Gastroesophageal sphincter (tissue), 4 donors: ENCODE measurements around the gene BEGAIN. TPM values are rescaled to one million over a fixed set of nuclear protein-coding genes. Genes with fewer than 3 reads are reported as not detected.
"Not testable (repeated sequence)": the region's sequence is repeated elsewhere in the genome, so short reads cannot be mapped to it uniquely, and the experiment has no call there.

Source experiments
- ATAC-seq: fragments of 150-250 bp; one replicate; pipeline ENCODE4 v1.9.1; 2016; ENCODE audit warnings: mild to moderate bottlenecking, moderate library complexity
- H3K27ac ChIP-seq, 4 donors: fragments of 200-600 bp; sonication (generic) in 3 of 4; 1 replicate in 3 of 4; 2 replicates in 1 of 4; pipeline ENCODE4 v1.5.1; 2016 to 2019
- H3K27me3 ChIP-seq: fragments of 200-600 bp; sonication (generic); one replicate; pipeline ENCODE4 v1.5.1; 2019
- H3K36me3 ChIP-seq, 2 donors: fragments of 200-600 bp; sonication (generic); one replicate each; pipeline ENCODE4 v1.5.1; 2019; ENCODE audit warnings: control low read depth in 1 of 2
- H3K4me1 ChIP-seq, 3 donors: fragments of 200-600 bp; sonication (generic); 1 replicate in 2 of 3; 2 replicates in 1 of 3; pipeline ENCODE4 v1.5.1; 2016 to 2019; ENCODE audit warnings: control low read depth in 2 of 3
- H3K4me3 ChIP-seq, 2 donors: fragments of 200-600 bp; sonication (generic); one replicate each; pipeline ENCODE4 v1.5.1; 2019; ENCODE audit warnings: mild to moderate bottlenecking in 1 of 2, moderate library complexity in 1 of 2
- H3K9me3 ChIP-seq, 3 donors: fragments of 200-600 bp; sonication (generic); one replicate each; pipeline ENCODE4 v1.5.1; 2017 to 2019; ENCODE audit warnings: control low read depth in 2 of 3
- CTCF ChIP-seq, 4 experiments: fragments of 200-600 bp in 2 of 4; fragments of 450-650 bp in 2 of 4; sonication (generic) in 1 of 4; IDR thresholded peaks; one replicate each; pipeline ENCODE4 v1.5.1; 2017 to 2019; ENCODE audit warnings: antibody characterized with exemption in 4 of 4, mild to moderate bottlenecking in 2 of 4, moderate library complexity in 2 of 4
- EP300 ChIP-seq: sonication (generic); formaldehyde crosslinking; IDR thresholded peaks from one replicate; pipeline ENCODE4 v1.6.1; 2017; ENCODE audit warnings: antibody characterized with exemption, mild to moderate bottlenecking
- POLR2A ChIP-seq, 2 donors: fragments of 450-650 bp; IDR thresholded peaks; one replicate each; pipeline ENCODE4 v1.6.1; 2017; ENCODE audit warnings: antibody characterized with exemption in 2 of 2, mild to moderate bottlenecking in 2 of 2, moderate library complexity in 1 of 2
- POLR2AphosphoS5 ChIP-seq: sonication (generic); formaldehyde crosslinking; IDR thresholded peaks from one replicate; pipeline ENCODE4 v1.6.1; 2017; ENCODE audit warnings: antibody characterized with exemption
- WGBS, 2 donors: methylation state at CpG; one replicate each; pipeline ENCODE4 v1.1.5; 2018; ENCODE audit warnings: low coverage in 1 of 2; 5-methylcytosine and 5-hydroxymethylcytosine counted together
- total RNA-seq, 4 donors: library from RNA; depleted of rRNA; stranded (reverse); fragments of >200 nt; gene quantifications; one replicate each; pipeline ENCODE4 v1.1.0, GENCODE V29; 2016

Gene BEGAIN
- total RNA-seq, 4 donors from 2014 or later, result 3.9 to 5.6 (median 4.2) TPM

- TF ChIP-seq CTCF (IDR thresholded peaks at IDR 0.05) (no peak), EP300 (no peak), POLR2AphosphoS5 (no peak), POLR2A (IDR thresholded peaks at IDR 0.05) (no peak)
- Histone ChIP-seq H3K9me3 (no peaks in the 10 kb centered on the region), H3K27me3 (no peaks in the 10 kb centered on the region), H3K4me3 (no peak overlapping the region), H3K27ac (no peak overlapping the region), H3K4me1 (peaks cover 0 to 5% (median 0%) of the 10 kb centered on the region in 3 donors), H3K36me3 (peaks cover 0 to 42% of the 10 kb centered on the region in 2 donors)
- WGBS, 2 donors, result no CpG with 5 or more reads among the region's 12 CpGs
- ATAC-seq, result no peak
Observed at GRCh38 chr14:100524233-100524932, 62.8 kb downstream of the BEGAIN start.

GRCh38 chr14:100523843-100524169 lies 63.4 kb downstream of the BEGAIN start:
- no peaks in the 10 kb centered on the region for H3K27me3 ChIP-seq
- no peak for ATAC-seq
- peaks cover 0 to 5% (median 0%) of the 10 kb centered on the region in 3 donors for H3K4me1 ChIP-seq
- TF ChIP-seq EP300 (no peak), POLR2A (IDR thresholded peaks at IDR 0.05) (no peak), POLR2AphosphoS5 (no peak), CTCF (IDR thresholded peaks at IDR 0.05) (no peak)
- H3K4me3 ChIP-seq, result no peak overlapping the region
- peaks cover 0 to 36% of the 10 kb centered on the region in 2 donors for H3K36me3 ChIP-seq
- no peak overlapping the region for H3K27ac ChIP-seq
- 71 to 92% methylated on average over 4 to 5 of the region's 8 CpGs for WGBS, 2 donors
- H3K9me3 ChIP-seq, result no peaks in the 10 kb centered on the region

GRCh38 chr14:100523131-100523842 lies 63.9 kb downstream of the BEGAIN start:
- peaks cover 0 to 31% of the 10 kb centered on the region in 2 donors for H3K36me3 ChIP-seq
- no peak overlapping the region for H3K4me3 ChIP-seq
- WGBS, 2 donors, result 85 to 100% methylated on average over 2 to 5 of the region's 13 CpGs
- no peaks in the 10 kb centered on the region for H3K27me3 ChIP-seq
- H3K27ac ChIP-seq, result no peak overlapping the region
- H3K9me3 ChIP-seq, result no peaks in the 10 kb centered on the region
- H3K4me1 ChIP-seq, result peaks cover 0 to 5% (median 0%) of the 10 kb centered on the region in 3 donors
- no peak for ATAC-seq
- TF ChIP-seq EP300 (no peak), POLR2AphosphoS5 (no peak), POLR2A (IDR thresholded peaks at IDR 0.05) (no peak), CTCF (IDR thresholded peaks at IDR 0.05) (no peak)

GRCh38 chr14:100522616-100523099 lies 64.6 kb downstream of the BEGAIN start:
- Histone ChIP-seq H3K36me3 (peaks cover 0 to 24% of the 10 kb centered on the region in 2 donors), H3K4me1 (peaks cover 0 to 5% (median 0%) of the 10 kb centered on the region in 3 donors), H3K27me3 (no peaks in the 10 kb centered on the region), H3K9me3 (no peaks in the 10 kb centered on the region), H3K27ac (no peak overlapping the region), H3K4me3 (no peak overlapping the region)
- no peak for ATAC-seq
- 46 to 56% methylated on average over 2 of the region's 6 CpGs for WGBS, 2 donors
- TF ChIP-seq EP300 (no peak), POLR2A (IDR thresholded peaks at IDR 0.05) (no peak), POLR2AphosphoS5 (no peak), CTCF (IDR thresholded peaks at IDR 0.05) (no peak)

GRCh38 chr14:100506053-100506452 lies 81.2 kb downstream of the BEGAIN start:
- not testable (repeated sequence) for H3K27me3 ChIP-seq, H3K4me1 ChIP-seq, H3K27ac ChIP-seq, H3K36me3 ChIP-seq, ATAC-seq, H3K9me3 ChIP-seq, H3K4me3 ChIP-seq
- 90 to 93% methylated on average over 3 of the region's 3 CpGs for WGBS, 2 donors
